Breast epithelium (tissue), 3 donors: ENCODE results near the gene PLEKHG4B.

Source experiments
- POLR2A ChIP-seq: fragments of 450-650 bp; IDR thresholded peaks from one replicate; pipeline ENCODE4 v1.6.1; 2016; ENCODE audit warnings: antibody characterized with exemption, mild to moderate bottlenecking, moderate library complexity
- POLR2AphosphoS5 ChIP-seq, 3 donors: sonication (generic); formaldehyde crosslinking; IDR thresholded peaks; one replicate each; pipeline ENCODE4 v1.6.1; 2017; ENCODE audit warnings: antibody characterized with exemption in 3 of 3
- TF ChIP-seq, protein P1 (sequence below), 3 donors: fragments of 450-650 bp; IDR thresholded peaks; one replicate each; pipeline ENCODE4 v1.5.1; 2016 to 2017; ENCODE audit warnings: antibody characterized with exemption in 3 of 3, mild to moderate bottlenecking in 3 of 3, moderate library complexity in 3 of 3

DNA sequence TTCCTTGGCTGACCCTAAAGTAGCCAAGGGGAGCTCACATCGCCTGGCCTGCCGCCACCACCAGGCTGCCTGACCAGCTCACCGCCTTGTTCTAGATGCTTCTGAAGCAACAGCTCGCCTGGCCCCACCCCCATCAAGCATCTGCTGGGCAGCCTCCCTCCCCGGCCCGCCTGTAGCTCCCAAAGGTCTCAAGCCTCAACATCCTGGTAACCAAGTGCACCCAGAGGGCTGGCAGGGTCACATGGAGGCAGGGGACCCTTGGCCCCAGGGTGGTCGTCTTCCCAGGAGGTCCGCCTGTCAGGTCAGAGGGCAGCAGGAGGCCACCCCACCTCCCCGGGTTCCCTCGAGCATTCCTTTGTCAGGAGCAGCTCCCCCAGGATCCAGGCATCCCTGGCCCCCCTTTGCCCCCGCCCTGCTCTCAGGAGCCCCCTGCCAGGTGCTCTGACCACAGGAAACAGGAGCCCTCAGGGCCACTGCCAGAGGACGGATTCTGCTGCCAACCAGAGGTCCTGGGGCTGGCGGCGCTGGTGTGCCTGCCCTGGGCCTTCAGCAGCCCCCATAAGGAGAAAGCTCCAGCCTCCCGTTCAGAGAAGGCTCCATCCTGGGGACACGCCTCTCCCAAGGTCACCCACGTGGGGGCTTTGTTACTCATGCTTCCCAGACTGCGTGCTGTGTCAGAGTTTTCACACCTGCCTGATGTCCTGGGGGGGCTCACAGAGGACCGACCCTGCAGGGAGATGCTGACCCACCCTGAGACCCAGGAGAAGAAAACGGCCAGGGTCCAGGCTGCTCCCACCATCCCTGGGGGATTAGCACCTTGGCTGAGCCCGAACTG is 95.9 kb downstream of the PLEKHG4B start:
- TF ChIP-seq POLR2A = no peak
- TF ChIP-seq, protein P1, sequence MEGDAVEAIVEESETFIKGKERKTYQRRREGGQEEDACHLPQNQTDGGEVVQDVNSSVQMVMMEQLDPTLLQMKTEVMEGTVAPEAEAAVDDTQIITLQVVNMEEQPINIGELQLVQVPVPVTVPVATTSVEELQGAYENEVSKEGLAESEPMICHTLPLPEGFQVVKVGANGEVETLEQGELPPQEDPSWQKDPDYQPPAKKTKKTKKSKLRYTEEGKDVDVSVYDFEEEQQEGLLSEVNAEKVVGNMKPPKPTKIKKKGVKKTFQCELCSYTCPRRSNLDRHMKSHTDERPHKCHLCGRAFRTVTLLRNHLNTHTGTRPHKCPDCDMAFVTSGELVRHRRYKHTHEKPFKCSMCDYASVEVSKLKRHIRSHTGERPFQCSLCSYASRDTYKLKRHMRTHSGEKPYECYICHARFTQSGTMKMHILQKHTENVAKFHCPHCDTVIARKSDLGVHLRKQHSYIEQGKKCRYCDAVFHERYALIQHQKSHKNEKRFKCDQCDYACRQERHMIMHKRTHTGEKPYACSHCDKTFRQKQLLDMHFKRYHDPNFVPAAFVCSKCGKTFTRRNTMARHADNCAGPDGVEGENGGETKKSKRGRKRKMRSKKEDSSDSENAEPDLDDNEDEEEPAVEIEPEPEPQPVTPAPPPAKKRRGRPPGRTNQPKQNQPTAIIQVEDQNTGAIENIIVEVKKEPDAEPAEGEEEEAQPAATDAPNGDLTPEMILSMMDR (IDR thresholded peaks at IDR 0.05) = no peak
- no peak for TF ChIP-seq POLR2AphosphoS5 (IDR thresholded peaks at IDR 0.05)
